ENCODE measurements around the gene LRRC2.
"Not testable (repeated sequence)": the region's sequence is repeated elsewhere in the genome, so short reads cannot be mapped to it uniquely, and the experiment has no call there.

The LRRC2 gene

GRCh38 chr3:46533091-46533490 is 33.0 kb downstream of the LRRC2 start:
- DNase-seq (ENCODE audit: insufficient read length, low spot score) (no peak), FAIRE-seq (no peak)
- TF ChIP-seq CTCF (IDR thresholded peaks at IDR 0.05; ENCODE audit: insufficient read depth, missing control alignments) = no peak

- TF ChIP-seq CTCF (IDR thresholded peaks at IDR 0.05; ENCODE audit: insufficient read depth, missing control alignments) = no peak
- no peak for DNase-seq (ENCODE audit: insufficient read length, low spot score)
- no peak for FAIRE-seq
These were observed 38.9 kb downstream of the LRRC2 start for GRCh38 chr3:46527239-46527638.

GRCh38 chr3:46524832-46525231 is 41.3 kb downstream of the LRRC2 start:
- TF ChIP-seq CTCF (IDR thresholded peaks at IDR 0.05; ENCODE audit: insufficient read depth, missing control alignments) = no peak
- FAIRE-seq (no peak), DNase-seq (ENCODE audit: insufficient read length, low spot score) (no peak)

GRCh38 chr3:46524008-46524407 is 42.1 kb downstream of the LRRC2 start:
- FAIRE-seq (no peak), DNase-seq (ENCODE audit: insufficient read length, low spot score) (no peak)
- TF ChIP-seq CTCF (IDR thresholded peaks at IDR 0.05; ENCODE audit: insufficient read depth, missing control alignments) = no peak

- TF ChIP-seq CTCF (IDR thresholded peaks at IDR 0.05; ENCODE audit: insufficient read depth, missing control alignments) = no peak
- DNase-seq (ENCODE audit: insufficient read length, low spot score) (no peak), FAIRE-seq (no peak)
These were observed 42.5 kb downstream of the LRRC2 start for GRCh38 chr3:46523556-46523955.

GRCh38 chr3:46522201-46522600 is 43.9 kb downstream of the LRRC2 start:
- FAIRE-seq; DNase-seq (ENCODE audit: insufficient read length, low spot score): not testable (repeated sequence)

GRCh38 chr3:46521096-46521495 is 45.0 kb downstream of the LRRC2 start:
- FAIRE-seq = no peak
- DNase-seq (ENCODE audit: insufficient read length, low spot score) = no peak
- TF ChIP-seq CTCF (IDR thresholded peaks at IDR 0.05; ENCODE audit: insufficient read depth, missing control alignments) = no peak

GRCh38 chr3:46520531-46520930 is 45.6 kb downstream of the LRRC2 start:
- TF ChIP-seq CTCF (IDR thresholded peaks at IDR 0.05; ENCODE audit: insufficient read depth, missing control alignments) = no peak
- FAIRE-seq (no peak), DNase-seq (ENCODE audit: insufficient read length, low spot score) (no peak)

Measured in D721Med (cell line).